GM19468 (cell line): ENCODE results near the gene ARPIN.

Source experiments
- ATAC-seq: cut with Tn5 transposase; IDR thresholded peaks from one replicate; pipeline ENCODE4 v1.9.1; 2021; ENCODE audit warnings: mild to moderate bottlenecking, moderate library complexity, moderate number of reproducible peaks; ENCODE audit not compliant: unreplicated experiment; ENCODE audit errors: extremely low read depth

The ARPIN gene

GRCh38 chr15:89851673-89852341 lies 60.9 kb downstream of the ARPIN start:
- no peak for ATAC-seq

GRCh38 chr15:89848970-89849292 lies 63.8 kb downstream of the ARPIN start:
- no peak for ATAC-seq

- ATAC-seq, result no peak
These were observed 65.7 kb downstream of the ARPIN start for GRCh38 chr15:89847101-89847500.

GRCh38 chr15:89845305-89845893 lies 67.4 kb downstream of the ARPIN start:
- no peak for ATAC-seq
